Calu3 (cell line): ENCODE results near the gene KCNN4. TPM values are rescaled to one million over a fixed set of nuclear protein-coding genes. Genes with fewer than 3 reads are reported as not detected.
A peak's percentile ranks its signal among the peaks of the same experiment; 100 is the strongest.
"Not testable (repeated sequence)": the region's sequence is repeated elsewhere in the genome, so short reads cannot be mapped to it uniquely, and the experiment has no call there.

ENCODE experiments used
- BruUV-seq: library from RNA; stranded (reverse); fragments of 400-500 nt; replicated peaks from 2 replicates; lab custom pipeline; 2021; lab: Mats Ljungman, UMichigan
- CTCF ChIA-PET: fragments of 300-600 bp; sonication (Branson Sonifier 250); formaldehyde crosslinking; loops from one replicate; lab custom pipeline; 2022; ENCODE audit warnings: antibody characterized with exemption; lab: Charles Lee
- DNase-seq: peaks from one replicate; pipeline ENCODE4 v3.0.0; 2022
- H3K27ac Mint-ChIP-seq: one replicate; pipeline ENCODE4 v1.8.0; 2022; ENCODE audit warnings: mixed read lengths; ENCODE audit not compliant: unreplicated experiment
- H3K27me3 Mint-ChIP-seq: one replicate; pipeline ENCODE4 v1.8.0; 2022; ENCODE audit warnings: mixed read lengths; ENCODE audit not compliant: unreplicated experiment
- H3K36me3 Mint-ChIP-seq: one replicate; pipeline ENCODE4 v1.8.0; 2022; ENCODE audit warnings: mild to moderate bottlenecking, moderate library complexity, mixed read lengths; ENCODE audit not compliant: insufficient read depth, unreplicated experiment
- H3K4me1 Mint-ChIP-seq: one replicate; pipeline ENCODE4 v1.8.0; 2022; ENCODE audit warnings: mild to moderate bottlenecking, low read depth, mixed read lengths; ENCODE audit not compliant: unreplicated experiment
- H3K4me3 Mint-ChIP-seq: one replicate; pipeline ENCODE4 v1.8.0; 2022; ENCODE audit warnings: mild to moderate bottlenecking, low read depth, moderate library complexity, mixed read lengths; ENCODE audit not compliant: unreplicated experiment
- H3K9me3 Mint-ChIP-seq: one replicate; pipeline ENCODE4 v1.8.0; 2022; ENCODE audit warnings: low read depth, mixed read lengths; ENCODE audit not compliant: unreplicated experiment
- intact Hi-C: fragments of 100-400 bp; cut with micrococcal nuclease; formaldehyde crosslinking; loops from one replicate; pipeline ENCODE4 v1.10.0; 2022; ENCODE audit not compliant: unreplicated experiment
- total RNA-seq: library from RNA; stranded (reverse); gene quantifications from 2 replicates; pipeline ENCODE4 v1.2.3, GENCODE V29; 2022
- TF ChIP-seq, protein P1 (sequence below): fragments of 200-600 bp; IDR thresholded peaks from one replicate; pipeline ENCODE4 v1.8.0; 2022; ENCODE audit warnings: antibody characterized with exemption; ENCODE audit not compliant: unreplicated experiment

The KCNN4 gene
- total RNA-seq, 1 experiment from 2014 or later: 152 TPM

- Mint-ChIP-seq H3K27ac (no peak overlapping the region), H3K4me1 (no peaks in the 10 kb centered on the region), H3K9me3 (peaks cover 6% of the 10 kb centered on the region), H3K36me3 (no peaks in the 10 kb centered on the region), H3K27me3 (no peaks in the 10 kb centered on the region), H3K4me3 (no peak overlapping the region)
- CTCF ChIA-PET: interaction anchor here (0.6 to 3.0 kb wide), 18 partner anchors 17 to 363 kb away, joined by 3 to 34 read pairs (median 4); partner anchors contain the start of genes IRGQ, PLAUR, SMG9 and ZNF221
- BruUV-seq: no TSS peak
- intact Hi-C loops: loop anchor here (2.0 kb wide), 3 partner anchors 25 to 65 kb away; partner anchors contain the start of gene SMG9
- TF ChIP-seq, protein P1, sequence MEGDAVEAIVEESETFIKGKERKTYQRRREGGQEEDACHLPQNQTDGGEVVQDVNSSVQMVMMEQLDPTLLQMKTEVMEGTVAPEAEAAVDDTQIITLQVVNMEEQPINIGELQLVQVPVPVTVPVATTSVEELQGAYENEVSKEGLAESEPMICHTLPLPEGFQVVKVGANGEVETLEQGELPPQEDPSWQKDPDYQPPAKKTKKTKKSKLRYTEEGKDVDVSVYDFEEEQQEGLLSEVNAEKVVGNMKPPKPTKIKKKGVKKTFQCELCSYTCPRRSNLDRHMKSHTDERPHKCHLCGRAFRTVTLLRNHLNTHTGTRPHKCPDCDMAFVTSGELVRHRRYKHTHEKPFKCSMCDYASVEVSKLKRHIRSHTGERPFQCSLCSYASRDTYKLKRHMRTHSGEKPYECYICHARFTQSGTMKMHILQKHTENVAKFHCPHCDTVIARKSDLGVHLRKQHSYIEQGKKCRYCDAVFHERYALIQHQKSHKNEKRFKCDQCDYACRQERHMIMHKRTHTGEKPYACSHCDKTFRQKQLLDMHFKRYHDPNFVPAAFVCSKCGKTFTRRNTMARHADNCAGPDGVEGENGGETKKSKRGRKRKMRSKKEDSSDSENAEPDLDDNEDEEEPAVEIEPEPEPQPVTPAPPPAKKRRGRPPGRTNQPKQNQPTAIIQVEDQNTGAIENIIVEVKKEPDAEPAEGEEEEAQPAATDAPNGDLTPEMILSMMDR: peak; percentile 45
- DNase-seq: no peak
Observed at GRCh38 chr19:43809762-43810696, 29.3 kb upstream of the KCNN4 start.

- intact Hi-C loops: loop anchor here (2.0 kb wide), 2 partner anchors 53 to 63 kb away; partner anchors contain the start of gene SMG9
- Mint-ChIP-seq H3K4me1 (peaks cover 8% of the 10 kb centered on the region), H3K36me3 (no peaks in the 10 kb centered on the region), H3K9me3 (peaks cover 3% of the 10 kb centered on the region), H3K4me3 (no peak overlapping the region), H3K27ac (no peak overlapping the region), H3K27me3 (no peaks in the 10 kb centered on the region)
- DNase-seq: no peak
- TF ChIP-seq, protein P1: no peak
- CTCF ChIA-PET: interaction anchor here (0.7 to 3.0 kb wide), 2 partner anchors 14 to 62 kb away, joined by 6 to 34 read pairs; no protein-coding TSS in a partner anchor
- no TSS peak for BruUV-seq
Observed at GRCh38 chr19:43807651-43808050, 26.9 kb upstream of the KCNN4 start.

DNA sequence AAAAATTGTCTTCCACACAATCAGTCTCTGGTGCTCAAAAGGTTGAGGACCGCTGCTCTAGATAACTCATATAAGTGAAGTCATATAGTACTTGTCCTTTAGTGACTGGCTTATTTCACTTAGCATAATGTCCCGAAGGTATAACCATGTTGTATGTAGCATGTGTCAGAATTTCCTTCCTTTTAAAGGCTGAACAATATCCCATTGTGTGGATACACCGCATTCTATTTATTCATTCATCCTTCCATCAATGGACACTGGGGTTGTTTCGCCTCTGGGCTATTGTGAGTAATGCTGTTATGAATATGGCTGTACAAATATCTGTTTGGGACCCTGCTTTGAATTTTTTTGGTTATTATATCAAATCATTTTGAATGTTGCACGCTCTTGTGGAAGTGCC lies 26.1 kb upstream of the KCNN4 start:
- CTCF ChIA-PET: interaction anchor here (0.7 kb wide), 1 partner anchor 15 kb away, joined by 6 read pairs; no protein-coding TSS in a partner anchor
- Mint-ChIP-seq H3K36me3 (no peaks in the 10 kb centered on the region), H3K4me1 (peaks cover 8% of the 10 kb centered on the region), H3K27ac (no peak overlapping the region), H3K27me3 (no peaks in the 10 kb centered on the region), H3K4me3 (no peak overlapping the region), H3K9me3 (peaks cover 3% of the 10 kb centered on the region)
- BruUV-seq: no TSS peak
- no peak for DNase-seq
- intact Hi-C loops: no loop called here
- TF ChIP-seq, protein P1: no peak

DNA sequence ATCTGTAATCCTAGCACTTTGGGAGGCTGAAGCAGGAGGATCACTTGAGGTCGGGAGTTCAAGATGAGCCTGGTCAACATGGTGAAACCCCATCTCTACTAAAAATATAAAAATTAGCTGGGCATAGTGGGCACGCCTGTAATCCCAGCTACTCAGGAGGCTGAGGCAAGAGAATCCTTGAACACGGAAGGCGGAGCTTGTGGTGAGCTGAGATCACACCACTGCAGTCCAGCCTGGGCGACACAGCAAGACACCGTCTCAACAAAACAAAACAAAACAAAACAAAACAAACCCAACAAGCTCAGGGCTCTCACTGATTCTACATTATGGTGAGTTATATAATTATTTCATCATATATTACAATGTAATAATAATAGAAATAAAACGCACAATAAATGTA lies 25.6 kb upstream of the KCNN4 start:
- H3K4me3 Mint-ChIP-seq, H3K36me3 Mint-ChIP-seq, intact Hi-C loops, DNase-seq, CTCF ChIA-PET, H3K9me3 Mint-ChIP-seq, H3K27ac Mint-ChIP-seq, H3K27me3 Mint-ChIP-seq, BruUV-seq, H3K4me1 Mint-ChIP-seq: not testable (repeated sequence)
